ENCODE data around the gene TIMP3. TPM values are rescaled to one million over a fixed set of nuclear protein-coding genes. Genes with fewer than 3 reads are reported as not detected.

Gene TIMP3
- total and polyA plus RNA-seq, 2 donors (not counting 3 experiments of a cell fraction or from before 2014, with no cell fraction given) = 0.22 to 2.0 TPM

- no peaks in the 10 kb centered on the region for H3K4me1 ChIP-seq (ENCODE audit: control insufficient read depth, extremely low read depth, insufficient read depth, low read length)
- H3K4me2 ChIP-seq (ENCODE audit: insufficient read depth, low read length) = no peak overlapping the region
- H3K79me2 ChIP-seq (ENCODE audit: control insufficient read depth, insufficient read depth, low read length) = no peaks in the 10 kb centered on the region
- no peak overlapping the region for H3K27ac ChIP-seq (ENCODE audit: insufficient read depth, low read depth, low read length)
- FAIRE-seq (no peak), DNase-seq (ENCODE audit: low read depth, low spot score) (no peak)
- no peaks in the 10 kb centered on the region for H3K27me3 ChIP-seq (ENCODE audit: control insufficient read depth in 2 of 2, insufficient read depth in 2 of 2, low read length in 2 of 2)
- POLR2A ChIA-PET = no interaction called here
- CTCF ChIA-PET = no interaction called here
- H3K9me3 ChIP-seq (replicated peaks; ENCODE audit: control insufficient read depth, insufficient read depth, low read length) = peaks cover 3% of the 10 kb centered on the region
- dilution Hi-C loops (cut with MboI; ENCODE audit: extremely low pct_ligation_motif_present, low sequenced_read_pairs) (no loop called here), intact Hi-C loops (cut with micrococcal nuclease) (no loop called here)
- no peak overlapping the region for H3K4me3 ChIP-seq (replicated peaks in 1 of 3; ENCODE audit: insufficient read depth in 1 of 3, low read depth in 1 of 3, low read length in 3 of 3)
- H4K20me1 ChIP-seq (replicated peaks; ENCODE audit: control insufficient read depth, extremely low read depth, insufficient read depth, low read length) = no peaks in the 10 kb centered on the region
- no peaks in the 10 kb centered on the region for H3K36me3 ChIP-seq (ENCODE audit: control insufficient read depth in 2 of 2, extremely low read depth in 1 of 2, insufficient read depth in 2 of 2, low read length in 2 of 2)
- no peak overlapping the region for H2AFZ ChIP-seq (ENCODE audit: low read depth, low read length)
- no TSS peak for BruUV-seq (replicated peaks)
- TF ChIP-seq, protein P1, sequence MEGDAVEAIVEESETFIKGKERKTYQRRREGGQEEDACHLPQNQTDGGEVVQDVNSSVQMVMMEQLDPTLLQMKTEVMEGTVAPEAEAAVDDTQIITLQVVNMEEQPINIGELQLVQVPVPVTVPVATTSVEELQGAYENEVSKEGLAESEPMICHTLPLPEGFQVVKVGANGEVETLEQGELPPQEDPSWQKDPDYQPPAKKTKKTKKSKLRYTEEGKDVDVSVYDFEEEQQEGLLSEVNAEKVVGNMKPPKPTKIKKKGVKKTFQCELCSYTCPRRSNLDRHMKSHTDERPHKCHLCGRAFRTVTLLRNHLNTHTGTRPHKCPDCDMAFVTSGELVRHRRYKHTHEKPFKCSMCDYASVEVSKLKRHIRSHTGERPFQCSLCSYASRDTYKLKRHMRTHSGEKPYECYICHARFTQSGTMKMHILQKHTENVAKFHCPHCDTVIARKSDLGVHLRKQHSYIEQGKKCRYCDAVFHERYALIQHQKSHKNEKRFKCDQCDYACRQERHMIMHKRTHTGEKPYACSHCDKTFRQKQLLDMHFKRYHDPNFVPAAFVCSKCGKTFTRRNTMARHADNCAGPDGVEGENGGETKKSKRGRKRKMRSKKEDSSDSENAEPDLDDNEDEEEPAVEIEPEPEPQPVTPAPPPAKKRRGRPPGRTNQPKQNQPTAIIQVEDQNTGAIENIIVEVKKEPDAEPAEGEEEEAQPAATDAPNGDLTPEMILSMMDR (IDR thresholded peaks at IDR 0.05; ENCODE audit: extremely low read depth in 1 of 2, insufficient read depth in 1 of 2, low read depth in 1 of 2, low read length in 2 of 2) = no peak
- no peak for TF ChIP-seq GATA2 (IDR thresholded peaks at IDR 0.05; ENCODE audit: insufficient read depth, insufficient read length, low read depth, low read length)
- no peak for TF ChIP-seq MAX (IDR thresholded peaks at IDR 0.05; ENCODE audit: insufficient read depth, insufficient read length)
- no peak for TF ChIP-seq MYC (IDR thresholded peaks at IDR 0.05; ENCODE audit: low read depth, low read length)
- no peak for TF ChIP-seq EZH2 (IDR thresholded peaks at IDR 0.05; ENCODE audit: borderline replicate concordance, low read depth, low read length, severe bottlenecking)
- TF ChIP-seq POLR2AphosphoS5 (IDR thresholded peaks at IDR 0.05; ENCODE audit: insufficient read depth, low read depth, low read length) = no peak
- no peak for TF ChIP-seq POLR2A (IDR thresholded peaks at IDR 0.05; ENCODE audit: low read depth, low read length)
- no peaks in the 10 kb centered on the region for H3K9me1 ChIP-seq (replicated peaks; ENCODE audit: control insufficient read depth, extremely low read depth, insufficient read depth, low read length)
- H3K9ac ChIP-seq (replicated peaks; ENCODE audit: extremely low read depth, insufficient read depth, low read length) = no peak overlapping the region
Observed at GRCh38 chr22:32868946-32869345, 67.4 kb downstream of the TIMP3 start.
